DND-41 (cell line): ENCODE data around the gene CHMP1B.

Experiments
- ATAC-seq: fragments of 200-7000 bp; cut with Tn5 transposase; 3 replicates; pipeline ENCODE4 v1.9.1; 2021; ENCODE audit warnings: low read depth; ENCODE audit not compliant: insufficient read depth
- DNase-seq: peaks from one replicate; pipeline ENCODE4 v3.0.0-alpha.2; 2020
- H2AFZ ChIP-seq: 2 replicates; pipeline ENCODE4 v1.6.0; 2012; ENCODE audit warnings: low read depth, low read length
- H3K27ac ChIP-seq: 2 replicates; pipeline ENCODE4 v1.5.1; 2012; ENCODE audit warnings: low read length, inconsistent platforms
- H3K27me3 ChIP-seq: fragments of 200-600 bp; sonication (generic); 2 replicates; pipeline ENCODE4 v1.6.0; 2012; ENCODE audit warnings: low read length, mild to moderate bottlenecking, inconsistent platforms; ENCODE audit not compliant: insufficient read depth, poor library complexity
- H3K36me3 ChIP-seq: 2 replicates; pipeline ENCODE4 v1.5.1; 2012; ENCODE audit warnings: low read length, inconsistent platforms; ENCODE audit not compliant: insufficient read depth
- H3K4me1 ChIP-seq: 2 replicates; pipeline ENCODE4 v1.5.1; 2012; ENCODE audit warnings: mild to moderate bottlenecking, low read length; ENCODE audit not compliant: insufficient read depth
- H3K4me2 ChIP-seq: 2 replicates; pipeline ENCODE4 v1.6.0; 2012; ENCODE audit warnings: mild to moderate bottlenecking, moderate library complexity, low read length, inconsistent platforms; ENCODE audit not compliant: insufficient read depth
- H3K4me3 ChIP-seq, 2 experiments: fragments of 200-600 bp in 1 of 2; shearing (Covaris generic) in 1 of 2; 2 replicates each; pipeline ENCODE4 v1.5.1; 2012 to 2016; ENCODE audit warnings: inconsistent platforms in 2 of 2, low read length in 2 of 2, mild to moderate bottlenecking in 2 of 2, low read depth in 1 of 2, moderate library complexity in 1 of 2
- H3K79me2 ChIP-seq: 2 replicates; pipeline ENCODE4 v1.6.0; 2012; ENCODE audit warnings: low read length, inconsistent platforms; ENCODE audit not compliant: insufficient read depth
- H3K9ac ChIP-seq: 2 replicates; pipeline ENCODE4 v1.6.0; 2012; ENCODE audit warnings: low read depth, mild to moderate bottlenecking, inconsistent platforms, low read length, moderate library complexity
- H3K9me3 ChIP-seq: 2 replicates; pipeline ENCODE4 v1.5.1; 2012; ENCODE audit warnings: low read length, moderate library complexity, mild to moderate bottlenecking, inconsistent platforms; ENCODE audit not compliant: insufficient read depth, severe bottlenecking
- H4K20me1 ChIP-seq: 2 replicates; pipeline ENCODE4 v1.6.0; 2012; ENCODE audit warnings: low read length; ENCODE audit not compliant: insufficient read depth
- EZH2 ChIP-seq: IDR thresholded peaks from 3 replicates; pipeline ENCODE4 v1.6.1; 2012; ENCODE audit warnings: borderline replicate concordance, low read depth, mild to moderate bottlenecking, moderate library complexity, low read length, inconsistent platforms; ENCODE audit not compliant: severe bottlenecking
- TF ChIP-seq, protein P1 (sequence below): IDR thresholded peaks from 2 replicates; pipeline ENCODE4 v1.5.1; 2012; ENCODE audit warnings: borderline replicate concordance, low read length, moderate library complexity, mild to moderate bottlenecking; ENCODE audit not compliant: poor library complexity, severe bottlenecking; ENCODE audit errors: extremely low read depth

Gene CHMP1B

DNA sequence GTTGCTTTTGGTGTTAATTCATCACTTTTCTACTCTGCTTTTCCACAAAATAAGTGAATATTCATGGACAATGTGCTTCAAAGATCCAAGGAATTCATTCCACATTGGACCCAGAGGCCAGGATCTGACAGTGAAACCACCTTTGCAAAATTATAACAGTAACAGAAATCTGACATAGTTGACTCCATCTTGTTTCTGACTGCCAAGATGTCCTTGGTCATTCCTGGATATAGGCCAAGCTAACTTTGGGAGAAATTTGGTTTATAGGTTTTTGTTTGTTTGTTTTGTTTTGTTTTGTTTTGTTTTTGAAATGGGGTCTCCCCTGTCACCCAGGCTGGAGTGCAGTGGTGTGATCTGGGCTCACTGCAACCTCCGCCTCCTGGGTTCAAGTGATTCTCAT, 46.6 kb downstream of the CHMP1B start:
- Histone ChIP-seq H3K9ac (no peak overlapping the region), H3K36me3 (peaks cover 53% of the 10 kb centered on the region), H3K4me2 (no peak overlapping the region), H2AFZ (no peak overlapping the region), H4K20me1 (peaks cover 8% of the 10 kb centered on the region; the same call in 1 of the 2 replicates), H3K27ac (no peak overlapping the region), H3K79me2 (no peaks in the 10 kb centered on the region), H3K9me3 (no peaks in the 10 kb centered on the region), H3K4me1 (no peaks in the 10 kb centered on the region), H3K4me3 (no peak overlapping the region), H3K27me3 (no peaks in the 10 kb centered on the region)
- ATAC-seq (no peak), DNase-seq (no peak)
- TF ChIP-seq EZH2: no peak
- TF ChIP-seq, protein P1, sequence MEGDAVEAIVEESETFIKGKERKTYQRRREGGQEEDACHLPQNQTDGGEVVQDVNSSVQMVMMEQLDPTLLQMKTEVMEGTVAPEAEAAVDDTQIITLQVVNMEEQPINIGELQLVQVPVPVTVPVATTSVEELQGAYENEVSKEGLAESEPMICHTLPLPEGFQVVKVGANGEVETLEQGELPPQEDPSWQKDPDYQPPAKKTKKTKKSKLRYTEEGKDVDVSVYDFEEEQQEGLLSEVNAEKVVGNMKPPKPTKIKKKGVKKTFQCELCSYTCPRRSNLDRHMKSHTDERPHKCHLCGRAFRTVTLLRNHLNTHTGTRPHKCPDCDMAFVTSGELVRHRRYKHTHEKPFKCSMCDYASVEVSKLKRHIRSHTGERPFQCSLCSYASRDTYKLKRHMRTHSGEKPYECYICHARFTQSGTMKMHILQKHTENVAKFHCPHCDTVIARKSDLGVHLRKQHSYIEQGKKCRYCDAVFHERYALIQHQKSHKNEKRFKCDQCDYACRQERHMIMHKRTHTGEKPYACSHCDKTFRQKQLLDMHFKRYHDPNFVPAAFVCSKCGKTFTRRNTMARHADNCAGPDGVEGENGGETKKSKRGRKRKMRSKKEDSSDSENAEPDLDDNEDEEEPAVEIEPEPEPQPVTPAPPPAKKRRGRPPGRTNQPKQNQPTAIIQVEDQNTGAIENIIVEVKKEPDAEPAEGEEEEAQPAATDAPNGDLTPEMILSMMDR: no peak

DNA sequence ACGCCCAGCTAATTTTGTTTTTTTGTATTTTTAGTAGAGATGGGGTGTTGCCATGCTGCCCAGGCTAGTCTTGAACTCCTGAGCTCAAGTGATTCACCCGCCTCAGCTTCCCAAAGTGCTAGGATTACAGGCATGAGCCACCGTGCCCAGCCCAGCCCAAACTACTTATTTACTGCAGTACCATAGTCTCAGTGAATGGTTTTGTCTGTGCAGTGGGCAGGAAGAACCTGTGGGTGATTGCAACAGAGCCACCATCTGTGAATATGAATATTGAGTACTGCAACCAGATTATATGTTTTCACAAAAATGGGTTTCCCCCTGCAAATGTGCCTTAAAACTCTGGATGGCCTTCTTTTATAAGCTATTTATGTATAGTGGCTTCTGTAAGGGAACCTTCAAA, 47.9 kb downstream of the CHMP1B start:
- Histone ChIP-seq H3K79me2 (no peaks in the 10 kb centered on the region), H2AFZ (no peak overlapping the region), H3K9me3 (no peaks in the 10 kb centered on the region), H3K27ac (no peak overlapping the region), H3K36me3 (peaks cover 49% of the 10 kb centered on the region), H3K4me3 (no peak overlapping the region), H3K4me1 (no peaks in the 10 kb centered on the region), H3K9ac (no peak overlapping the region), H3K27me3 (no peaks in the 10 kb centered on the region), H3K4me2 (no peak overlapping the region), H4K20me1 (peaks cover 8% of the 10 kb centered on the region; the same call in 1 of the 2 replicates)
- no peak for DNase-seq
- ATAC-seq: no peak
- TF ChIP-seq, protein P1: no peak
- TF ChIP-seq EZH2: no peak

DNA sequence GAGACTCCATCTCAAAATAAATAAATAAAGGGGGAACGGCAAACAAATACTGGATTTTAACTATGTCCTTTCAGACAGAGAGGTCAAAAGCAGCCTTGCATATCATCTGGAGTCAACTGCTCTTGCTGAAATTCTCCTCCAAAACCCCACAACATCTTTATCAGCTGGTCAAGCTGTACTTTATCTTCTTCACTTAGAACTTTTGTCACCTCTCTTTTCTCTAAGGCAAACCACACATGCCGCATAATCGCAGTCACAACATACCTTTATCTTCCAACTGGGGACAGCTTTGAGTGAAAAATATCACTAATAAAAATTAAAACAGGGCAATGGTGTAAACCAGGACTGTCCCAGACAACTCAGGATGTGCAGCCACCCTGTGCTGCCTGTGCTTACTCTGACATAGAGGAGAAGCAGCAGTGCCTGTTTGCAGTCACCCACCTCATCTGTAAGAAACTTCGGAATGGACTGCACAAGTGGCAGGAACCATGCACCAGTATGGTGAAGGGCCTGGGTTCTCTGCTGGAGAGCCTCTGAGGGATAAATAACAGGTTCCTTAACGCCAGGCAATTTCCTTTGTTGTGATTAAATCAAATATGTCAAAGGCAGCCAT, 50.7 kb downstream of the CHMP1B start:
- Histone ChIP-seq H3K36me3 (peaks cover 47% of the 10 kb centered on the region), H3K4me2 (no peak overlapping the region), H3K9ac (no peak overlapping the region), H3K79me2 (peaks cover 7% of the 10 kb centered on the region), H3K9me3 (no peaks in the 10 kb centered on the region), H3K27me3 (no peaks in the 10 kb centered on the region), H3K4me1 (peaks cover 2% of the 10 kb centered on the region), H2AFZ (no peak overlapping the region), H3K4me3 (no peak overlapping the region), H3K27ac (no peak overlapping the region), H4K20me1 (peaks cover 8% of the 10 kb centered on the region; the same call in 1 of the 2 replicates)
- no peak for TF ChIP-seq EZH2
- TF ChIP-seq, protein P1: no peak
- ATAC-seq (no peak), DNase-seq (no peak)
